Small intestine (tissue), 7 donors: ENCODE measurements around the gene LETMD1. TPM values are rescaled to one million over a fixed set of nuclear protein-coding genes. Genes with fewer than 3 reads are reported as not detected.
A peak's percentile ranks its signal among the peaks of the same experiment; 100 is the strongest.

ENCODE experiments used
- DNase-seq, 2 donors: peaks; one replicate each; pipeline versions ENCODE4 v3.0.0 to v3.0.0-alpha.2; 2013
- FAIRE-seq: peaks from 2 replicates; lab custom pipeline; 2012; peaks lifted over from hg19 to GRCh38; lab: Jason Lieb, UNC
- H3K27ac ChIP-seq, 3 donors: one replicate each; pipeline ENCODE4 v1.5.1; 2013; ENCODE audit warnings: low read length in 2 of 3, mild to moderate bottlenecking in 2 of 3, control low read depth in 1 of 3, inconsistent platforms in 1 of 3, low read depth in 1 of 3, moderate library complexity in 1 of 3
- H3K27me3 ChIP-seq, 3 donors: one replicate each; pipeline ENCODE4 v1.6.1; 2013; ENCODE audit warnings: low read length in 3 of 3, inconsistent platforms in 1 of 3; ENCODE audit not compliant: control insufficient read depth in 3 of 3, insufficient read depth in 3 of 3
- H3K36me3 ChIP-seq, 3 donors: one replicate each; pipeline ENCODE4 v1.6.1; 2013; ENCODE audit warnings: low read length in 3 of 3, inconsistent platforms in 1 of 3, low read depth in 1 of 3, mild to moderate bottlenecking in 1 of 3, moderate library complexity in 1 of 3; ENCODE audit not compliant: control insufficient read depth in 3 of 3, insufficient read depth in 2 of 3
- H3K4me1 ChIP-seq, 3 donors: one replicate each; pipeline ENCODE4 v1.6.1; 2013; ENCODE audit warnings: low read length in 2 of 3, inconsistent platforms in 1 of 3, low read depth in 1 of 3, mild to moderate bottlenecking in 1 of 3, moderate library complexity in 1 of 3; ENCODE audit not compliant: control insufficient read depth in 3 of 3, insufficient read depth in 2 of 3
- H3K4me3 ChIP-seq, 3 donors: one replicate each; pipeline ENCODE4 v1.5.1; 2013; ENCODE audit warnings: low read length in 3 of 3, control low read depth in 1 of 3, inconsistent platforms in 1 of 3, low read depth in 1 of 3, mild to moderate bottlenecking in 1 of 3, moderate library complexity in 1 of 3
- H3K9me3 ChIP-seq, 2 donors: one replicate each; pipeline ENCODE4 v1.6.1; 2013; ENCODE audit warnings: low read depth in 1 of 2, low read length in 1 of 2; ENCODE audit not compliant: control insufficient read depth in 2 of 2, insufficient read depth in 1 of 2
- WGBS, 3 donors: extraction: QIAGEN DNeasy Blood & Tissue Kit; methylation state at CpG; one replicate each; pipeline ENCODE4 v1.1.7; 2013; 5-methylcytosine and 5-hydroxymethylcytosine counted together
- polyA plus RNA-seq, 4 donors: library from polyadenylated mRNA; stranded (reverse) in 3 of 4; unstranded in 1 of 4; fragments of 200-250 nt in 3 of 4; fragments of 120-200 nt in 1 of 4; gene quantifications; one replicate each; pipeline versions ENCODE4 v1.2.1 to v1.2.3, GENCODE V29; 2013
- donor health status: healthy with polysubstance abuse.
- donor health status: control.
- donor health status: control.
- donor health status: Bipolar disorder and iron deficiency.
- donor health status: healthy.

Gene LETMD1
- polyA plus RNA-seq, 4 donors: 74.7 to 173 (median 85.6) TPM

GRCh38 chr12:51018956-51019355 lies 29.2 kb upstream of the LETMD1 start:
- FAIRE-seq (no peak), DNase-seq (no peak)
- H3K27ac ChIP-seq: no peak overlapping the region
- no peak overlapping the region for H3K4me3 ChIP-seq
- no peaks in the 10 kb centered on the region for H3K27me3 ChIP-seq
- 92 to 98% (median 97%) methylated on average over 2 of the region's 2 CpGs for WGBS, 3 donors
- peaks cover 2 to 26% (median 6%) of the 10 kb centered on the region in 3 donors for H3K4me1 ChIP-seq
- peaks cover 0 to 23% (median 0%) of the 10 kb centered on the region in 3 donors for H3K36me3 ChIP-seq
- no peaks in the 10 kb centered on the region for H3K9me3 ChIP-seq

- H3K4me3 ChIP-seq: no peak overlapping the region
- DNase-seq (no peak), FAIRE-seq (no peak)
- no peak overlapping the region for H3K27ac ChIP-seq
- WGBS, 3 donors: 79 to 86% (median 83%) methylated on average over 2 of the region's 2 CpGs
- H3K4me1 ChIP-seq: peaks cover 2 to 26% (median 6%) of the 10 kb centered on the region in 3 donors
- no peaks in the 10 kb centered on the region for H3K27me3 ChIP-seq
- H3K9me3 ChIP-seq: no peaks in the 10 kb centered on the region
- peaks cover 0 to 23% (median 0%) of the 10 kb centered on the region in 3 donors for H3K36me3 ChIP-seq
These were observed 28.2 kb upstream of the LETMD1 start for GRCh38 chr12:51019927-51020326.

GRCh38 chr12:51020448-51021182 lies 27.5 kb upstream of the LETMD1 start:
- WGBS, 3 donors: 86 to 87% (median 86%) methylated on average over 7 of the region's 7 CpGs
- H3K27ac ChIP-seq: no peak overlapping the region

DNA sequence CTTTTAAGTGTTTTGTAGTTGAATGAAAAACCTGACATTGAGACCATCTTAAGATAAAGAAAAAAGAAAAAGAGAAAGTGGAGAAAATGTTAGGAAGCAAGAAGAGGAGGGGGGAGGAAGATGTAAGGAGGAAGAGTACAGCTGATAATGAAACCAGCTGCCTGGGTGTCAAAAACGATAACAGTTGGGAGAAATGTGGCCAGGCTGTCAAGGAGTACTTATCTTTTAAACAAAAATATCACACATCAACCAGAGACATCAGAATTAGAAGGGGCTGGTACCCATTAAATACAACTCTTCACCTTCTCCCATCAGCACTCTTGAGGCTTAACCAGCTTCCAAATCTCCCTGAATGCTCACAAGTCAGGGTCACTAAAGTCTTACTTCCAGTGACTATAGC lies 26.4 kb upstream of the LETMD1 start:
- Histone ChIP-seq H3K9me3 (no peaks in the 10 kb centered on the region), H3K4me3 (no peak overlapping the region), H3K4me1 (peaks cover 2 to 28% (median 6%) of the 10 kb centered on the region in 3 donors), H3K27me3 (no peaks in the 10 kb centered on the region), H3K27ac (peak overlapping the region in 1 of 3 donors; percentile 93), H3K36me3 (peaks cover 0 to 19% (median 0%) of the 10 kb centered on the region in 3 donors)
- FAIRE-seq (no peak), DNase-seq (no peak)
- 11 to 26% (median 11%) methylated on average over 1 of the region's 1 CpG for WGBS, 3 donors

More at GRCh38 chr12:51020448-51021182, 27.5 kb upstream of the LETMD1 start:
- FAIRE-seq: no peak
- no peak for DNase-seq
- Histone ChIP-seq H3K4me1 (peaks cover 2 to 26% (median 6%) of the 10 kb centered on the region in 3 donors), H3K4me3 (no peak overlapping the region), H3K36me3 (peaks cover 0 to 23% (median 0%) of the 10 kb centered on the region in 3 donors), H3K9me3 (no peaks in the 10 kb centered on the region), H3K27me3 (no peaks in the 10 kb centered on the region)

DNA sequence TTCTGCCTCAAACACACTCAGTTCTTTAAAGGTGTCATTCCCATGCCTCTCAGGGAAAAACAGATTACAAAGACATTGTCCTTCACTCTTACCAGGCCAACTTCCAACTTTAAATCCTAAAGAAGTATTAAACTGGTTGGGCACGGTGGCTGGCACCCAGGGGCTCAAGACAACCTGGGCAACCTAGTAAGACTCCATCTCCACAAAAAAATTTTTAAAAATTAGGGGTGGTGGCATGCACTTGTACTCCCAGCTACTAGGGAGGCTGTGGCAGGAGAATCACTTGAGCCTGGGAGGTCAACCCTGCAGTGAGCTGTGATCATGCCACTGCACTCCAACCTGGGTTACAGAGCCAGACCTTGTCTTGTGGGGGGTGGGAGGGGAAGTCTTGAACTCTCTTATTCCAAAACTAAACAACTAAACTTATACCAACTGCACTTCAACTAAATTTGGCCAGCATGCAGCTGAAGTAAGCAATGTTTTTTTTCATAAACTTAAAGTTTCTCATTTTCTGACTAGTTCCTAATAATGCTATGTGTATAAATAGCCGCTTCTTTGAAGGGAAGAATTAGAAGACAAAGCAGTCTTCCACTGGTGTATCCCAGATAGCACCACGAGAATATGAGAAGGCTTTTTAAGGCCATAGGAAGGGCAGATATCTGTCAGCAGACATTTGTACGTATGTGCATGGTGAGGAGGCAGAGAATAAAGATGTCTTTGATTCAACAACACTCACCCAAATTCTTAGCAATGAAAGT lies 24.3 kb upstream of the LETMD1 start:
- Histone ChIP-seq H3K27me3 (no peaks in the 10 kb centered on the region), H3K36me3 (peaks cover 0 to 14% (median 0%) of the 10 kb centered on the region in 3 donors), H3K27ac (peak overlapping the region; percentile 83 to 93 (median 84)), H3K4me3 (peak overlapping the region in 2 of 3 donors; percentile 48 to 88), H3K9me3 (no peaks in the 10 kb centered on the region), H3K4me1 (peaks cover 2 to 39% (median 7%) of the 10 kb centered on the region in 3 donors)
- DNase-seq (peak; percentile 12 to 25), FAIRE-seq (no peak)
- 28 to 53% (median 38%) methylated on average over 4 of the region's 4 CpGs for WGBS, 3 donors

GRCh38 chr12:51025338-51025835 lies 22.7 kb upstream of the LETMD1 start:
- Histone ChIP-seq H3K36me3 (peaks cover 0 to 10% (median 0%) of the 10 kb centered on the region in 3 donors), H3K4me1 (peaks cover 2 to 47% (median 7%) of the 10 kb centered on the region in 3 donors), H3K9me3 (no peaks in the 10 kb centered on the region), H3K27me3 (no peaks in the 10 kb centered on the region), H3K27ac (peak overlapping the region; percentile 76 to 94 (median 93)), H3K4me3 (peak overlapping the region; percentile 75 to 91 (median 88))
- DNase-seq (peak in 1 of 2 donors; percentile 31), FAIRE-seq (no peak)
- WGBS, 3 donors: 2 to 6% (median 4%) methylated on average over 9 of the region's 9 CpGs

DNA sequence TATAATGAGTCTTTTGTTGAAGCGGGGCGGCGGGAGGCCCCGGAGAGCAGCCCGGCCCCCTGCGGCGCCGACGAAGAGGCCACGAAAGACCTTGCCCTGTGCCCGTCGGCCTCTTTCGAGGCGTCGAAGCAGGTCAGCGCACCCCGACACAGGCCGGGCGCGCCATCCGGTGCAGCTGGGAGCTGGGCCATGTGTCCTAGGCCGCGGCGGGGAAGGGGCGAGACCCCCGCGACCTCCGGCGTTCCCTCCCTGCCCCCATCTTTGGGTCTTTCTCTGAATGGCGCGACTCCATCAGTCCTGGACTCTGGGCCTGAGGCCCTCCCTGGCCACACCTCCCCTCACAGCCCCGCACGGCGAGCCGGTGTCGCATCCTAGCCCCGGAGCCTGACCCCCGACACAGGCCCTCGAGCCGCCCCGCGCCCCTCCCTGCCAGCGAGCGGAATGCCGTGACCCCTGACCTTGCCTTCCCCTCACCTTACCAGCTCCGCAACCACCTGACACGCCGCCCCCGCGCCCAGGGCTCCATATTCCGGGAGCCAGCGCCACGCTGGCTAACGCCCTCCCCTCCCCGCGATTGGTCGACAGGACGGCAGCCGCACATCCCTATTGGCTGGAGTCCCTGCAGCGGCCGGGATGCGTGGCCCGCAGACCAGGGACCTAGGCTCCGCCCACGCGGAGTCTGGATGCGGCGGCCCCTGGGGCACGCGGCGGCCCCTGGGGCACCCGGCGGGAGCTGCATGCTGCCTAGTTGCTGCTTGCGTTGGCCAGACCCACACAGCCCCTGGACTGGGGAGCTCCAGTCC lies 22.1 kb upstream of the LETMD1 start, which contains the start of gene SLC11A2:
TSS of gene SLC11A2 (minus strand) at position 549 of the 803 bp plus-strand sequence. CDS start 15,656 bp downstream, outside the sequence.
- FAIRE-seq (no peak), DNase-seq (peak; percentile 97 to 98)
- H3K4me3 ChIP-seq: peak within 1 kb of the TSS; percentile 75 to 91 (median 88)
- H3K27me3 ChIP-seq: no peaks in the 10 kb centered on the region
- no peaks in the 10 kb centered on the region for H3K9me3 ChIP-seq
- peaks cover 0 to 6% (median 0%) of the 10 kb centered on the region in 3 donors for H3K36me3 ChIP-seq
- peaks cover 2 to 47% (median 7%) of the 10 kb centered on the region in 3 donors for H3K4me1 ChIP-seq
- whole genome bisulfite sequencing, 3 donors: 0 to 1% (median 1%) methylated on average over 37 to 74 of the region's 74 CpGs
- peak within 1 kb of the TSS; percentile 76 to 94 (median 93) for H3K27ac ChIP-seq
